ENCODE measurements around the gene PPP2R1B. TPM values are rescaled to one million over a fixed set of nuclear protein-coding genes. Genes with fewer than 3 reads are reported as not detected.

PPP2R1B gene
- 34.5 TPM for polyA plus RNA-seq
- long read RNA-seq, donor 1, full-length matches to known transcripts = 2 of 2 reads
- long read RNA-seq, donor 1, partial matches to known transcripts = 0 of 2 reads
- long read RNA-seq, donor 1, other reads (novel, unspliced or antisense) = 0 of 2 reads
- long read RNA-seq, donor 2, full-length matches to known transcripts = 9 of 33 reads
- long read RNA-seq, donor 2, partial matches to known transcripts = 24 of 33 reads
- long read RNA-seq, donor 2, other reads (novel, unspliced or antisense) = 0 of 33 reads
- long read RNA-seq, donor 3 = 0 reads
- long read RNA-seq, donor 4, full-length matches to known transcripts = 1 of 1 reads
- long read RNA-seq, donor 4, partial matches to known transcripts = 0 of 1 reads
- long read RNA-seq, donor 4, other reads (novel, unspliced or antisense) = 0 of 1 reads
- long read RNA-seq, donor 5, full-length matches to known transcripts = 3 of 3 reads
- long read RNA-seq, donor 5, partial matches to known transcripts = 0 of 3 reads
- long read RNA-seq, donor 5, other reads (novel, unspliced or antisense) = 0 of 3 reads
- long read RNA-seq, donor 6, full-length matches to known transcripts = 4 of 4 reads
- long read RNA-seq, donor 6, partial matches to known transcripts = 0 of 4 reads
- long read RNA-seq, donor 6, other reads (novel, unspliced or antisense) = 0 of 4 reads
- long read RNA-seq, donor 7, full-length matches to known transcripts = 3 of 3 reads
- long read RNA-seq, donor 7, partial matches to known transcripts = 0 of 3 reads
- long read RNA-seq, donor 7, other reads (novel, unspliced or antisense) = 0 of 3 reads
- long read RNA-seq, donor 8 = 0 reads
- long read RNA-seq, donor 9, full-length matches to known transcripts = 4 of 35 reads
- long read RNA-seq, donor 9, partial matches to known transcripts = 31 of 35 reads
- long read RNA-seq, donor 9, other reads (novel, unspliced or antisense) = 0 of 35 reads
- long read RNA-seq, donor 10, full-length matches to known transcripts = 4 of 4 reads
- long read RNA-seq, donor 10, partial matches to known transcripts = 0 of 4 reads
- long read RNA-seq, donor 10, other reads (novel, unspliced or antisense) = 0 of 4 reads
- long read RNA-seq, donor 11, full-length matches to known transcripts = 4 of 4 reads
- long read RNA-seq, donor 11, partial matches to known transcripts = 0 of 4 reads
- long read RNA-seq, donor 11, other reads (novel, unspliced or antisense) = 0 of 4 reads

DNA sequence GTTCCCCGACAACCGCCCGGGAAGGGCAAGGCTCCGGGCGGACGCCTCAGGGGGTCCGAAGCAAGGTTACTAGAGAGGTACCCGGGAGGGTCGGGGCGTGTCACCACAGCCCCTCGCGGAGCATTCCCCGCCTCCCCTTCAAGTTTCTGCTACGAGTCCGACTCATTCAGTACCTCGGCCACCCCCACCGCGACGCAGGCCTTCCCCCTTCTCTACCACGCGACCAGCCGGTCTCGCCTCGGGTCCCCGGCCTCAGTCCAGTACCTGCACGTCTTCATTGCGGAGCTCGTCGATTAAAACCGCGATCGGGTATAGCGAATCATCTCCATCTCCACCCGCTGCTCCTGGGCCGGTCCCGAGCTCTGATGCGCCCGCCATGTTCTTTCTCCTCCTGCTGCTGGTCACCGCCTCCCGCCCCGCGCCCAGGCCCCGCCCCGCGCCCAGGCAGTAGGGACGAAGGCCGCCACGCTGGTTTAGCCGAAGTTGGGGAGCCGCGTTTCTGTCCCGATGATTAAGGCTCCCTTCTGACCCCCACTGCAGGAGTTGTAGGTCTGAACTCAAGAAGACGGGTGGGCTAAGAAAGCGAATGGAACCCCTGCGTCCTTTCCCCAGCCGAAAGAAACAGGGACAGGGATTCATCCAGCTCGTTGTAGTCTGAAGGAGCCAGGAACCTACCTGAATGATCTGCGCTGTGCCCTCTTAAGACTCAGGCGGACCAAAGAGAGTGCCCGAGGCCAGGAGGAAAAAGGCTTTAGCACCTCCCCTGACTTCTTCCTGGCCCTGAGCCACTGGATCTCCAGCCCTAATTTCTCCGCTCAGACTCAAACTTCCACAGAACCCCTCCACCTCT is at the start of gene PPP2R1B:
PPP2R1B (minus strand) TSS at position 406 of the 850 bp plus-strand sequence; CDS start at position 378, 28 bp downstream.
- H3K9me3 ChIP-seq (ENCODE audit: control insufficient read depth, low read depth, low read length) = no peaks in the 10 kb centered on the region
- peak; percentile 52 to 93 for DNase-seq
- H3K27me3 ChIP-seq (ENCODE audit: control insufficient read depth, insufficient read depth, low read length) = no peaks in the 10 kb centered on the region
- peaks cover 13% of the 10 kb centered on the region for H3K4me1 ChIP-seq (ENCODE audit: control insufficient read depth, insufficient read depth, low read length)
- peak within 1 kb of the TSS; percentile 94 for H3K4me3 ChIP-seq (ENCODE audit: low read length)
- peak within 1 kb of the TSS; percentile 90 for H3K27ac ChIP-seq (ENCODE audit: low read length)
- no CpG with 5 or more reads among the region's 61 CpGs for WGBS (ENCODE audit: insufficient coverage, low lambda C conversion rate)
- H3K36me3 ChIP-seq (ENCODE audit: control insufficient read depth, insufficient read depth, low read length) = peaks cover 23% of the 10 kb centered on the region

DNA sequence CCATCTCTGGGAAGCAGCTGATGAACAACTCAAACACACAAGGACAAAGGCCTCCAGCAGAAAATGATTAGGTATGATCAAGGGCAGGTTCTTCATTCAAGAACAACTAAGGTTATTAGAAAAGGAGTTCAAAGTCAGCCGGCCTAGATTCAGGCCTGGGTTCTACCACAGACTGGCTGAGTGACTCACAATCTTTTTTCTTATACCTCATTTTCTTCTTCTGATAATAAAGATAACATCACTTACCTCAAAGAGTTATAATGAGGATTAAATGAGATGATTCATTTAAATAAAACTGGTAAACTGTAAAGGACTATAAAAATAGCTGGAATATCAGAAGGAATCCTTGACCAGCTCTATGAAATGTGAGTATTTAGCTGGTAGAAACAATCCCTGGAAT is 49.3 kb upstream of the PPP2R1B start:
- Histone ChIP-seq H3K27ac (ENCODE audit: low read length) (no peak overlapping the region), H3K9me3 (ENCODE audit: control insufficient read depth, low read depth, low read length) (no peaks in the 10 kb centered on the region), H3K27me3 (ENCODE audit: control insufficient read depth, insufficient read depth, low read length) (no peaks in the 10 kb centered on the region), H3K4me3 (ENCODE audit: low read length) (no peak overlapping the region), H3K4me1 (ENCODE audit: control insufficient read depth, insufficient read depth, low read length) (no peaks in the 10 kb centered on the region), H3K36me3 (ENCODE audit: control insufficient read depth, insufficient read depth, low read length) (peaks cover 7% of the 10 kb centered on the region)
- DNase-seq = no peak
- WGBS (ENCODE audit: insufficient coverage, low lambda C conversion rate) = 80% methylated on average over 1 of the region's 1 CpG

- H3K36me3 ChIP-seq (ENCODE audit: control insufficient read depth, insufficient read depth, low read length) = peaks cover 7% of the 10 kb centered on the region
- no peaks in the 10 kb centered on the region for H3K9me3 ChIP-seq (ENCODE audit: control insufficient read depth, low read depth, low read length)
- peak in 1 of 2 donors; percentile 6 for DNase-seq
- no peaks in the 10 kb centered on the region for H3K4me1 ChIP-seq (ENCODE audit: control insufficient read depth, insufficient read depth, low read length)
- WGBS (ENCODE audit: insufficient coverage, low lambda C conversion rate) = no CpG with 5 or more reads among the region's 8 CpGs
- no peak overlapping the region for H3K27ac ChIP-seq (ENCODE audit: low read length)
- H3K4me3 ChIP-seq (ENCODE audit: low read length) = no peak overlapping the region
- H3K27me3 ChIP-seq (ENCODE audit: control insufficient read depth, insufficient read depth, low read length) = no peaks in the 10 kb centered on the region
Measured at GRCh38 chr11:111814557-111815320, 48.5 kb upstream of the PPP2R1B start.

- no peaks in the 10 kb centered on the region for H3K9me3 ChIP-seq (ENCODE audit: control insufficient read depth, low read depth, low read length)
- no peak for DNase-seq
- no peak overlapping the region for H3K27ac ChIP-seq (ENCODE audit: low read length)
- no peak overlapping the region for H3K4me3 ChIP-seq (ENCODE audit: low read length)
- peaks cover 10% of the 10 kb centered on the region for H3K36me3 ChIP-seq (ENCODE audit: control insufficient read depth, insufficient read depth, low read length)
- WGBS (ENCODE audit: insufficient coverage, low lambda C conversion rate) = 83% methylated on average over 1 of the region's 1 CpG
- no peaks in the 10 kb centered on the region for H3K27me3 ChIP-seq (ENCODE audit: control insufficient read depth, insufficient read depth, low read length)
- no peaks in the 10 kb centered on the region for H3K4me1 ChIP-seq (ENCODE audit: control insufficient read depth, insufficient read depth, low read length)
Measured at GRCh38 chr11:111814106-111814505, 47.9 kb upstream of the PPP2R1B start.

DNA sequence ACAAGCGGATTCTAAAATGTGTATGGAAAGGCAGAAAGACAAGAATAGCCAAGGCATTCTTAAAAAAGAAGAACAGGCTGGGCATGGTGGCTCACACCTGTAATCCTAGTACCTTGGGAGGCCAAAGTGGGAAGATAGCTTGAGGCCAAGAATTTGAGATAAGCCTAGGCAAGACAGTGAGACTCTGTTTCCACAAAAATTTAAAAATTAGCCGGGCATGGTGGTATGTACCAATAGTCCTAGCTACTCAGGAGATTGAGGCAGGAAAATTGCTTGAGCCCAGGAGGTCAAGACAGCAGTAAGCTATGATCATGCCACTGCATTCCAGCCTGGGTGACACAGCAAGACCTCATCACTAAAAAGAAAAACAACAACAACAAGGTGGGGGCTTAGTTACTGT is 46.0 kb upstream of the PPP2R1B start:
- H3K9me3 ChIP-seq (ENCODE audit: control insufficient read depth, low read depth, low read length) = no peaks in the 10 kb centered on the region
- no peaks in the 10 kb centered on the region for H3K27me3 ChIP-seq (ENCODE audit: control insufficient read depth, insufficient read depth, low read length)
- no CpG with 5 or more reads among the region's 2 CpGs for WGBS (ENCODE audit: insufficient coverage, low lambda C conversion rate)
- DNase-seq = no peak
- H3K36me3 ChIP-seq (ENCODE audit: control insufficient read depth, insufficient read depth, low read length) = peaks cover 27% of the 10 kb centered on the region
- H3K4me1 ChIP-seq (ENCODE audit: control insufficient read depth, insufficient read depth, low read length) = no peaks in the 10 kb centered on the region
- no peak overlapping the region for H3K27ac ChIP-seq (ENCODE audit: low read length)
- no peak overlapping the region for H3K4me3 ChIP-seq (ENCODE audit: low read length)

- no peaks in the 10 kb centered on the region for H3K4me1 ChIP-seq (ENCODE audit: control insufficient read depth, insufficient read depth, low read length)
- no peaks in the 10 kb centered on the region for H3K27me3 ChIP-seq (ENCODE audit: control insufficient read depth, insufficient read depth, low read length)
- no peak for DNase-seq
- H3K4me3 ChIP-seq (ENCODE audit: low read length) = no peak overlapping the region
- H3K9me3 ChIP-seq (ENCODE audit: control insufficient read depth, low read depth, low read length) = no peaks in the 10 kb centered on the region
- 100% methylated on average over 2 of the region's 2 CpGs for WGBS (ENCODE audit: insufficient coverage, low lambda C conversion rate)
- peaks cover 33% of the 10 kb centered on the region for H3K36me3 ChIP-seq (ENCODE audit: control insufficient read depth, insufficient read depth, low read length)
- H3K27ac ChIP-seq (ENCODE audit: low read length) = no peak overlapping the region
Measured at GRCh38 chr11:111811445-111811844, 45.3 kb upstream of the PPP2R1B start.

GRCh38 chr11:111808834-111809233 is 42.6 kb upstream of the PPP2R1B start:
- Histone ChIP-seq H3K27me3 (ENCODE audit: control insufficient read depth, insufficient read depth, low read length) (no peaks in the 10 kb centered on the region), H3K9me3 (ENCODE audit: control insufficient read depth, low read depth, low read length) (no peaks in the 10 kb centered on the region), H3K4me1 (ENCODE audit: control insufficient read depth, insufficient read depth, low read length) (no peaks in the 10 kb centered on the region), H3K27ac (ENCODE audit: low read length) (no peak overlapping the region), H3K36me3 (ENCODE audit: control insufficient read depth, insufficient read depth, low read length) (peaks cover 47% of the 10 kb centered on the region), H3K4me3 (ENCODE audit: low read length) (no peak overlapping the region)
- WGBS (ENCODE audit: insufficient coverage, low lambda C conversion rate) = 100% methylated on average over 1 of the region's 2 CpGs
- DNase-seq = no peak

GRCh38 chr11:111808063-111808588 is 41.9 kb upstream of the PPP2R1B start:
- Histone ChIP-seq H3K4me3 (ENCODE audit: low read length) (no peak overlapping the region), H3K27me3 (ENCODE audit: control insufficient read depth, insufficient read depth, low read length) (no peaks in the 10 kb centered on the region), H3K4me1 (ENCODE audit: control insufficient read depth, insufficient read depth, low read length) (no peaks in the 10 kb centered on the region), H3K27ac (ENCODE audit: low read length) (no peak overlapping the region), H3K36me3 (ENCODE audit: control insufficient read depth, insufficient read depth, low read length) (peaks cover 47% of the 10 kb centered on the region), H3K9me3 (ENCODE audit: control insufficient read depth, low read depth, low read length) (no peaks in the 10 kb centered on the region)
- WGBS (ENCODE audit: insufficient coverage, low lambda C conversion rate) = no CpG with 5 or more reads among the region's 2 CpGs
- DNase-seq = no peak

DNA sequence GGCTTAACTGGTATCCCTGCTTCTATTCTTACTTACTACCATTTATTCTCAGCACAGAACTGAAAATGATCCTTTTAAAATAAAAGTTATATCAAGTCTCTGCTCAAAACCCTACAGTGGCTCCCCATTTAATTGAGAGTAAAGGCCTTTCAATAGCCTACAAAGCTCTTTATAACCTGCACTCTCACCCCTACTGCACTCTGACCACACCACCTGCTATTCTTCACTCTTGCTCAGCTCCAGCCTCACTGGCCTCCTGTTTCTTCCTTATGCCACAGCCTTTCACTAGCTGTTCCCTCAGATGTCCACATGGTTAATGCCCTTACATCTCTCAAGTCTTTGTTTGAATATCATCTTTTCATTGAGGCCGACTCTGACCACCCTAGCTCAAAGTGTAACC is 40.9 kb upstream of the PPP2R1B start:
- WGBS (ENCODE audit: insufficient coverage, low lambda C conversion rate) = 86% methylated on average over 1 of the region's 1 CpG
- no peak overlapping the region for H3K27ac ChIP-seq (ENCODE audit: low read length)
- H3K27me3 ChIP-seq (ENCODE audit: control insufficient read depth, insufficient read depth, low read length) = no peaks in the 10 kb centered on the region
- no peaks in the 10 kb centered on the region for H3K9me3 ChIP-seq (ENCODE audit: control insufficient read depth, low read depth, low read length)
- no peaks in the 10 kb centered on the region for H3K4me1 ChIP-seq (ENCODE audit: control insufficient read depth, insufficient read depth, low read length)
- H3K4me3 ChIP-seq (ENCODE audit: low read length) = no peak overlapping the region
- H3K36me3 ChIP-seq (ENCODE audit: control insufficient read depth, insufficient read depth, low read length) = peaks cover 46% of the 10 kb centered on the region
- no peak for DNase-seq

Data from large intestine (tissue), 12 donors.